GM23338 (cell line): ENCODE data around the gene DLG3. TPM values are rescaled to one million over a fixed set of nuclear protein-coding genes. Genes with fewer than 3 reads are reported as not detected.

Experiments used
- ATAC-seq: fragments of 200-7000 bp; cut with Tn5 transposase; 3 replicates; pipeline ENCODE4 v1.9.1; 2020
- DNase-seq: peaks from one replicate; pipeline ENCODE4 v3.0.0-alpha.2; 2015; ENCODE audit warnings: low spot score
- H2AFZ ChIP-seq: fragments of 200-600 bp; sonication (generic); 2 replicates; pipeline ENCODE4 v1.8.0; 2016; ENCODE audit warnings: antibody characterized with exemption, mild to moderate bottlenecking, moderate library complexity
- H3F3A ChIP-seq: fragments of 200-600 bp; sonication (generic); replicated peaks from 2 replicates; pipeline ENCODE4 v1.8.0; 2017; ENCODE audit warnings: antibody characterized with exemption, mixed run types, low read depth
- H3K27ac ChIP-seq: fragments of 200-600 bp; sonication (generic); 2 replicates; pipeline ENCODE4 v1.6.1; 2016; ENCODE audit warnings: low read depth
- H3K27me3 ChIP-seq: fragments of 200-600 bp; sonication (generic); 2 replicates; pipeline ENCODE4 v1.8.0; 2016; ENCODE audit warnings: mild to moderate bottlenecking, mixed run types, moderate library complexity; ENCODE audit not compliant: insufficient read depth
- H3K36me3 ChIP-seq: fragments of 200-600 bp; sonication (generic); 2 replicates; pipeline ENCODE4 v1.8.0; 2016; ENCODE audit warnings: mild to moderate bottlenecking; ENCODE audit not compliant: insufficient read depth
- H3K4me1 ChIP-seq: fragments of 200-600 bp; sonication (generic); 2 replicates; pipeline ENCODE4 v1.8.0; 2016; ENCODE audit warnings: mild to moderate bottlenecking, moderate library complexity; ENCODE audit not compliant: insufficient read depth
- H3K4me2 ChIP-seq: fragments of 200-600 bp; sonication (generic); 2 replicates; pipeline ENCODE4 v1.7.1; 2017; ENCODE audit warnings: mixed run types
- H3K4me3 ChIP-seq: fragments of 200-600 bp; sonication (generic); 2 replicates; pipeline ENCODE4 v1.6.1; 2016; ENCODE audit warnings: mixed run types
- H3K79me2 ChIP-seq: fragments of 200-600 bp; sonication (generic); replicated peaks from 2 replicates; pipeline ENCODE4 v1.8.0; 2017; ENCODE audit warnings: mild to moderate bottlenecking; ENCODE audit not compliant: insufficient read depth
- H3K9me2 ChIP-seq: fragments of 200-600 bp; sonication (generic); 2 replicates; pipeline ENCODE4 v1.8.0; 2017; ENCODE audit not compliant: insufficient read depth
- H4K20me1 ChIP-seq: fragments of 200-600 bp; sonication (generic); replicated peaks from 2 replicates; pipeline ENCODE4 v1.8.0; 2017; ENCODE audit warnings: mild to moderate bottlenecking; ENCODE audit not compliant: insufficient read depth
- H3K27ac Mint-ChIP-seq: 2 replicates; pipeline ENCODE4 v1.8.0; 2020; ENCODE audit warnings: inconsistent platforms, mild to moderate bottlenecking, moderate library complexity, mixed read lengths
- H3K27me3 Mint-ChIP-seq: 3 replicates; pipeline ENCODE4 v1.8.0; 2022; ENCODE audit warnings: low read depth, mild to moderate bottlenecking, moderate library complexity, mixed read lengths, inconsistent platforms; ENCODE audit not compliant: insufficient read depth, poor library complexity
- H3K36me3 Mint-ChIP-seq: 3 replicates; pipeline ENCODE4 v1.8.0; 2021; ENCODE audit warnings: low read depth, mild to moderate bottlenecking, inconsistent platforms, moderate library complexity, mixed read lengths
- H3K4me1 Mint-ChIP-seq: 3 replicates; pipeline ENCODE4 v1.8.0; 2020; ENCODE audit warnings: mild to moderate bottlenecking, inconsistent platforms, mixed read lengths
- H3K4me3 Mint-ChIP-seq: 3 replicates; pipeline ENCODE4 v1.8.0; 2021; ENCODE audit warnings: moderate library complexity, mild to moderate bottlenecking, inconsistent platforms, mixed read lengths
- H3K9me3 Mint-ChIP-seq: 3 replicates; pipeline ENCODE4 v1.8.0; 2020; ENCODE audit warnings: moderate library complexity, mild to moderate bottlenecking, inconsistent platforms, mixed read lengths
- CREB1 ChIP-seq: fragments of 250-450 bp; sonication (Bioruptor Pico); IDR thresholded peaks from 2 replicates; pipeline ENCODE4 v1.5.0; 2020; ENCODE audit warnings: low read depth, mild to moderate bottlenecking, moderate library complexity
- CTCF ChIP-seq, 2 experiments: fragments of 200-600 bp in 1 of 2; sonication (generic) in 1 of 2; conservative IDR thresholded peaks; 2 replicates each; pipeline versions ENCODE4 v1.5.1 to v1.6.1; 2016 to 2017; ENCODE audit warnings: antibody characterized with exemption in 2 of 2, low read depth in 2 of 2, mild to moderate bottlenecking in 2 of 2, moderate library complexity in 1 of 2
- EZH2 ChIP-seq: fragments of 200-600 bp; sonication (generic); IDR thresholded peaks from one replicate; pipeline ENCODE4 v1.8.0; 2017; ENCODE audit warnings: antibody characterized with exemption, mild to moderate bottlenecking, low read depth; ENCODE audit not compliant: unreplicated experiment
- EZH2phosphoT487 ChIP-seq: fragments of 200-600 bp; sonication (generic); IDR thresholded peaks from one replicate; pipeline ENCODE4 v1.8.1; 2018; ENCODE audit warnings: antibody characterized with exemption; ENCODE audit not compliant: unreplicated experiment
- POLR2AphosphoS5 ChIP-seq: IDR thresholded peaks from 2 replicates; pipeline ENCODE4 v1.6.1; 2016; ENCODE audit warnings: antibody characterized with exemption, low read depth
- STAT1 ChIP-seq: IDR thresholded peaks from one replicate; pipeline ENCODE4 v1.6.1; 2016; ENCODE audit warnings: antibody characterized with exemption; ENCODE audit not compliant: unreplicated experiment
- ZNF114 ChIP-seq: fragments of 250-450 bp; sonication (Bioruptor Pico); IDR thresholded peaks from 2 replicates; pipeline ENCODE4 v1.5.0; 2020; ENCODE audit warnings: mild to moderate bottlenecking, moderate library complexity
- ZNF331 ChIP-seq: fragments of 250-450 bp; sonication (Bioruptor Pico); IDR thresholded peaks from 2 replicates; pipeline ENCODE4 v1.5.0; 2020; ENCODE audit warnings: low read depth, mild to moderate bottlenecking, moderate library complexity
- ZNF462 ChIP-seq: fragments of 250-450 bp; sonication (Bioruptor Pico); IDR thresholded peaks from 2 replicates; pipeline ENCODE4 v1.5.0; 2020; ENCODE audit warnings: mild to moderate bottlenecking, moderate library complexity
- polyA plus RNA-seq: library from polyadenylated mRNA; unstranded; fragments of >200 nt; fragmentation: Nextera tagmentation; extraction: Ambion mirVana; gene quantifications from 2 replicates; pipeline ENCODE4 v1.2.1, GENCODE V29; 2016
- total RNA-seq: library from RNA; depleted of rRNA; stranded (reverse); fragments of >200 nt; shearing (Covaris generic); gene quantifications from 2 replicates; pipeline ENCODE4 v1.2.3, GENCODE V29; 2014

DLG3 gene
- total and polyA plus RNA-seq, 2 experiments from 2014 or later = 13.0 to 61.8 TPM

DNA sequence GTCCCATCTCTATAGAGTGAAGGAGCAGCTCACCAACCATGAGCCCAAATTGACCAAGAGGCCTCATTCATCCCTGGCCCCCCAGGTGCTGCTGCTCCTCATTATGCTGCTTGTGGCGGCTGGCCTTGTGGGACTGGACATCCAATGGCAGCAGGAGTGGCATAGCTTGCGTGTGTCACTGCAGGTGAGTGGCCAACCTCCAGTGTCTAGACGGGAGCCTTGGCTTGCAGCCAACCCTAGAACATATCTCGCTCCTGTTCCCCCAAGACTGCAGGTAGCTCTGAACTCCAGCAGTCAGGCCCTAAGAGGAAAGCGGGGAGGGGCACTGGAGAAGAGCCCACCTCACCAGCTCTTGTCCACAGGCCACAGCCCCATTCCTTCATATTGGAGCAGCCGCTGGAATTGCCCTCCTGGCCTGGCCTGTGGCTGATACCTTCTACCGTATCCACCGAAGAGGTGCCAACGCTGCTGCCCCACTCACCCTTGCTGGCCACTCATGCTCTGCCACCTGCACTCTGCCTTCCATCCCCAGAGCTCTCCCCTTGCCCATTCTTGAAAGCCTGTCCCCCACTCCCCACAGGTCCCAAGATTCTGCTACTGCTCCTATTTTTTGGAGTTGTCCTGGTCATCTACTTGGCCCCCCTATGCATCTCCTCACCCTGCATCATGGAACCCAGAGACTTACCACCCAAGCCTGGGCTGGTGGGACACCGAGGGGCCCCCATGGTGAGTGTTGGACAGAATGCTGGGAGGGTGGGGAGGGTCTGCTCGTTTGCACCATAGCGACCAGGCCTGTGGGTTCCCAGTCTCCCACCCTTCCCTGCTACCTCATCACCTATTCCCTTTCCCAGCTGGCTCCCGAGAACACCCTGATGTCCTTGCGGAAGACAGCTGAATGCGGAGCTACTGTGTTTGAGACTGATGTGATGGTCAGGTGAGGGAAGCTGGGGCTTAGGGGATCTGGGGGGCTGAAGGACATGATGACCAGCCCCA lies 18.1 kb upstream of the DLG3 start:
- ATAC-seq = no peak
- Histone ChIP-seq H3K4me1 (peaks cover 17% of the 10 kb centered on the region), H2AFZ (no peak overlapping the region), H3K27ac (no peak overlapping the region), H3K27me3 (no peaks in the 10 kb centered on the region), H4K20me1 (no peaks in the 10 kb centered on the region), H3K4me3 (no peak overlapping the region), H3F3A (no peaks in the 10 kb centered on the region), H3K4me2 (no peak overlapping the region), H3K36me3 (no peaks in the 10 kb centered on the region), H3K9me2 (no peaks in the 10 kb centered on the region), H3K79me2 (no peaks in the 10 kb centered on the region)
- no peak for TF ChIP-seq STAT1
- no peak for TF ChIP-seq ZNF331 (CRISPR knock-in tag)
- no peak for TF ChIP-seq ZNF114 (CRISPR knock-in tag)
- no peak for TF ChIP-seq ZNF462 (CRISPR knock-in tag)
- TF ChIP-seq CREB1 (CRISPR knock-in tag) = no peak
- TF ChIP-seq POLR2AphosphoS5 = no peak
- no peak for TF ChIP-seq EZH2
- no peak for TF ChIP-seq CTCF (conservative IDR thresholded peaks at IDR 0.05; ENCODE audit: low read depth in 2 of 2)
- TF ChIP-seq EZH2phosphoT487 = no peak
- peaks cover under 1% of the 10 kb centered on the region for H3K27me3 Mint-ChIP-seq
- no peak for DNase-seq
- no peak overlapping the region for H3K4me3 Mint-ChIP-seq
- no peak overlapping the region for H3K27ac Mint-ChIP-seq
- H3K9me3 Mint-ChIP-seq = peaks cover 3% of the 10 kb centered on the region; the same call in 2 of the 3 replicates
- H3K4me1 Mint-ChIP-seq = peaks cover 18% of the 10 kb centered on the region
- peaks cover 31% of the 10 kb centered on the region for H3K36me3 Mint-ChIP-seq
